A375 (cell line): Measurements from ENCODE around the gene RENBP. TPM values are rescaled to one million over a fixed set of nuclear protein-coding genes. Genes with fewer than 3 reads are reported as not detected.

Experiments
- small RNA-seq: library from RNA; depleted of rRNA; stranded (forward); fragments of <200 nt; gene quantifications from one replicate; pipeline ENCODE3, GENCODE V24; 2014
- total RNA-seq: library from RNA; depleted of rRNA; stranded (reverse); fragments of >200 nt; shearing (Covaris generic); gene quantifications from 2 replicates; pipeline ENCODE4 v1.2.3, GENCODE V29; 2014; rRNA removed

RENBP gene
- 0.23 and 1.1 TPM in 2 replicates for total RNA-seq

GRCh38 chrX:153944140-153944799 is at the start of gene RENBP:
Gene RENBP, minus strand, starts transcription at chrX:153944643. Its CDS starts 33 bp downstream, at chrX:153944610.

GRCh38 chrX:153972368-153973126 is 28.1 kb upstream of the RENBP start, which contains the start of gene TMEM187:
Gene TMEM187, plus strand, starts transcription at chrX:153972754. Its CDS starts 9,309 bp downstream, at chrX:153982063.

GRCh38 chrX:153971450-153972367 is 27.3 kb upstream of the RENBP start, which contains the start of gene HCFC1:
Gene HCFC1, minus strand, starts transcription at chrX:153971818. Its CDS starts 978 bp downstream, at chrX:153970840.

GRCh38 chrX:153934762-153935325 is 9.6 kb downstream of the RENBP start, which contains the start of gene NAA10:
Gene NAA10, minus strand, starts transcription at chrX:153935037. Its CDS starts 133 bp downstream, at chrX:153934904.

GRCh38 chrX:153925739-153926551 is 18.5 kb downstream of the RENBP start, which contains the start of gene ARHGAP4:
Gene ARHGAP4, minus strand, starts transcription at chrX:153926264. Its CDS starts 62 bp downstream, at chrX:153926202.

GRCh38 chrX:153903991-153904957 is 40.2 kb downstream of the RENBP start, which contains the start of gene AVPR2:
Gene AVPR2, plus strand, starts transcription at chrX:153904673. Its CDS starts 473 bp downstream, at chrX:153905146.

GRCh38 chrX:153885968-153886903 is 58.2 kb downstream of the RENBP start, which contains the start of gene L1CAM:
Gene L1CAM, minus strand, starts transcription at chrX:153886173. Its CDS starts 10,337 bp downstream, at chrX:153875836.

Small RNA genes lying within 50 kb of the gene (small RNA-seq; reads per million reads assigned to genes)
- not detected for gene MIR3202-1

Other genes with a start within 250 kb of the RENBP start
- gene BCAP31, start 220.3 kb downstream of the RENBP start, total RNA-seq, result 215 and 221 TPM in 2 replicates
- gene ABCD1, start 219.8 kb downstream of the RENBP start, total RNA-seq, result 17.0 and 17.8 TPM in 2 replicates
- 33.5 and 40.3 TPM in 2 replicates for gene PLXNB3, start 180.4 kb downstream of the RENBP start, total RNA-seq
- 1.8 and 2.0 TPM in 2 replicates for gene SRPK3, start 163.6 kb downstream of the RENBP start, total RNA-seq
- 64.2 and 90.6 TPM in 2 replicates for gene IDH3G, start 150.3 kb downstream of the RENBP start, total RNA-seq
- gene SSR4, start 150.0 kb downstream of the RENBP start, total RNA-seq, result 153 and 178 TPM in 2 replicates
- 2.8 and 5.4 TPM in 2 replicates for gene PDZD4, start 114.1 kb downstream of the RENBP start, total RNA-seq
- 41.7 and 45.7 TPM in 2 replicates for gene L1CAM, start 58.5 kb downstream of the RENBP start, total RNA-seq
- 0.27 TPM in 1 of 2 replicates, not detected in the other for gene AVPR2, start 40.0 kb downstream of the RENBP start, total RNA-seq
- 65.6 and 85.4 TPM in 2 replicates for gene ARHGAP4, start 18.4 kb downstream of the RENBP start, total RNA-seq
- 140 and 164 TPM in 2 replicates for gene NAA10, start 9.6 kb downstream of the RENBP start, total RNA-seq
- 73.1 and 81.3 TPM in 2 replicates for gene HCFC1, start 27.2 kb upstream of the RENBP start, total RNA-seq
- 2.9 TPM in 2 replicates for gene TMEM187, start 28.1 kb upstream of the RENBP start, total RNA-seq
- 210 and 235 TPM in 2 replicates for gene IRAK1, start 75.3 kb upstream of the RENBP start, total RNA-seq
- gene MECP2, start 153.1 kb upstream of the RENBP start, total RNA-seq, result 51.5 and 59.4 TPM in 2 replicates
- not detected in 2 replicates for gene OPN1LW, start 199.6 kb upstream of the RENBP start, total RNA-seq
- gene OPN1MW, start 238.0 kb upstream of the RENBP start, total RNA-seq, result not detected in 2 replicates